Suprapubic skin (tissue), 3 donors: ENCODE results near the gene ITGA5.

Experiments used
- CTCF ChIP-seq, 2 donors: fragments of 200-600 bp in 1 of 2; fragments of 450-650 bp in 1 of 2; sonication (generic) in 1 of 2; IDR thresholded peaks; one replicate each; pipeline ENCODE4 v1.5.1; 2016 to 2019; ENCODE audit warnings: antibody characterized with exemption in 2 of 2, mild to moderate bottlenecking in 1 of 2, moderate library complexity in 1 of 2
- POLR2A ChIP-seq, 2 donors: fragments of 450-650 bp; IDR thresholded peaks; one replicate each; pipeline ENCODE4 v1.6.1; 2017; ENCODE audit warnings: antibody characterized with exemption in 2 of 2, mild to moderate bottlenecking in 2 of 2, moderate library complexity in 2 of 2

GRCh38 chr12:54438517-54438916 is 19.5 kb upstream of the ITGA5 start:
- TF ChIP-seq CTCF (IDR thresholded peaks at IDR 0.05), result no peak
- TF ChIP-seq POLR2A (IDR thresholded peaks at IDR 0.05), result no peak
